Osteocyte (in vitro differentiated cells): ENCODE measurements around the gene PRUNE2. TPM values are rescaled to one million over a fixed set of nuclear protein-coding genes. Genes with fewer than 3 reads are reported as not detected.

ENCODE experiments used
- DNase-seq: peaks from one replicate; pipeline ENCODE4 v3.0.0; 2021; ENCODE audit warnings: mixed read lengths; ENCODE audit not compliant: unreplicated experiment; ENCODE audit errors: extremely low spot score
- H3K27ac Mint-ChIP-seq: one replicate; pipeline ENCODE4 v1.8.0; 2021; ENCODE audit warnings: mild to moderate bottlenecking, mixed read lengths; ENCODE audit not compliant: unreplicated experiment
- H3K27me3 Mint-ChIP-seq: one replicate; pipeline ENCODE4 v1.8.0; 2021; ENCODE audit warnings: mixed read lengths; ENCODE audit not compliant: unreplicated experiment
- H3K36me3 Mint-ChIP-seq: one replicate; pipeline ENCODE4 v1.8.0; 2021; ENCODE audit warnings: mixed read lengths; ENCODE audit not compliant: unreplicated experiment
- H3K4me1 Mint-ChIP-seq: one replicate; pipeline ENCODE4 v1.8.0; 2021; ENCODE audit warnings: mixed read lengths; ENCODE audit not compliant: unreplicated experiment
- H3K4me3 Mint-ChIP-seq: one replicate; pipeline ENCODE4 v1.8.0; 2021; ENCODE audit warnings: mild to moderate bottlenecking, moderate library complexity, mixed read lengths; ENCODE audit not compliant: unreplicated experiment
- H3K9me3 Mint-ChIP-seq: one replicate; pipeline ENCODE4 v1.8.0; 2021; ENCODE audit warnings: mixed read lengths; ENCODE audit not compliant: unreplicated experiment
- CTCF ChIP-seq: fragments of 200-600 bp; sonication (generic); IDR thresholded peaks from 2 replicates; pipeline ENCODE4 v1.5.0; 2021; ENCODE audit warnings: antibody characterized with exemption, mild to moderate bottlenecking, moderate library complexity
- total RNA-seq: library from RNA; stranded (reverse); gene quantifications from 2 replicates; pipeline ENCODE4 v1.2.1, GENCODE V29; 2021

PRUNE2 gene
- total RNA-seq, 1 donor from 2014 or later, result 1.0 TPM

GRCh38 chr9:76655971-76656370 lies 249.9 kb downstream of the PRUNE2 start:
- DNase-seq, result no peak
- H3K4me3 Mint-ChIP-seq, result no peak overlapping the region
- peak overlapping the region; percentile 89 for H3K27ac Mint-ChIP-seq
- no peaks in the 10 kb centered on the region for H3K27me3 Mint-ChIP-seq
- no peaks in the 10 kb centered on the region for H3K9me3 Mint-ChIP-seq
- H3K36me3 Mint-ChIP-seq, result no peaks in the 10 kb centered on the region
- no peak for TF ChIP-seq CTCF
- peaks cover 70% of the 10 kb centered on the region for H3K4me1 Mint-ChIP-seq

GRCh38 chr9:76655121-76655541 lies 250.8 kb downstream of the PRUNE2 start:
- Mint-ChIP-seq H3K4me1 (peaks cover 77% of the 10 kb centered on the region), H3K4me3 (peak overlapping the region; percentile 19), H3K36me3 (no peaks in the 10 kb centered on the region), H3K27ac (peak overlapping the region; percentile 89), H3K27me3 (no peaks in the 10 kb centered on the region), H3K9me3 (no peaks in the 10 kb centered on the region)
- no peak for TF ChIP-seq CTCF
- DNase-seq, result no peak

- H3K27me3 Mint-ChIP-seq, result no peaks in the 10 kb centered on the region
- no peaks in the 10 kb centered on the region for H3K9me3 Mint-ChIP-seq
- peaks cover 77% of the 10 kb centered on the region for H3K4me1 Mint-ChIP-seq
- TF ChIP-seq CTCF, result no peak
- H3K4me3 Mint-ChIP-seq, result no peak overlapping the region
- H3K27ac Mint-ChIP-seq, result peak overlapping the region; percentile 89
- DNase-seq, result no peak
- no peaks in the 10 kb centered on the region for H3K36me3 Mint-ChIP-seq
Measured at GRCh38 chr9:76654575-76654974, 251.3 kb downstream of the PRUNE2 start.

GRCh38 chr9:76654051-76654461 lies 251.9 kb downstream of the PRUNE2 start:
- DNase-seq, result no peak
- no peaks in the 10 kb centered on the region for H3K36me3 Mint-ChIP-seq
- H3K27ac Mint-ChIP-seq, result peak overlapping the region; percentile 89
- H3K27me3 Mint-ChIP-seq, result no peaks in the 10 kb centered on the region
- TF ChIP-seq CTCF, result no peak
- peaks cover 77% of the 10 kb centered on the region for H3K4me1 Mint-ChIP-seq
- H3K9me3 Mint-ChIP-seq, result no peaks in the 10 kb centered on the region
- no peak overlapping the region for H3K4me3 Mint-ChIP-seq

- H3K27ac Mint-ChIP-seq, result peak overlapping the region; percentile 89
- H3K4me1 Mint-ChIP-seq, result peaks cover 76% of the 10 kb centered on the region
- H3K27me3 Mint-ChIP-seq, result no peaks in the 10 kb centered on the region
- no peak for DNase-seq
- no peaks in the 10 kb centered on the region for H3K36me3 Mint-ChIP-seq
- H3K4me3 Mint-ChIP-seq, result no peak overlapping the region
- no peak for TF ChIP-seq CTCF
- H3K9me3 Mint-ChIP-seq, result no peaks in the 10 kb centered on the region
Measured at GRCh38 chr9:76652894-76653293, 253.0 kb downstream of the PRUNE2 start.
